B cell (primary cell): ENCODE measurements around the gene TFG. TPM values are rescaled to one million over a fixed set of nuclear protein-coding genes. Genes with fewer than 3 reads are reported as not detected.

Experiments
- ATAC-seq: fragments of 200-7000 bp; cut with Tn5 transposase; one replicate; pipeline ENCODE4 v1.10.0; 2021; ENCODE audit warnings: low read depth, mild to moderate bottlenecking, moderate number of reproducible peaks, moderate library complexity
- CTCF ChIA-PET: fragments of 350-600 bp; sonication (Branson Sonifier 250); formaldehyde crosslinking; loops from one replicate; lab custom pipeline; 2021; ENCODE audit warnings: antibody characterized with exemption, inconsistent platforms; lab: Charles Lee
- POLR2A ChIA-PET: fragments of 350-600 bp; sonication (Branson Sonifier 250); formaldehyde crosslinking; loops from one replicate; lab custom pipeline; 2021; ENCODE audit warnings: antibody characterized with exemption; lab: Charles Lee
- DNase-seq: peaks from one replicate; pipeline ENCODE4 v3.0.0; 2013
- H2AFZ ChIP-seq: 2 replicates; pipeline ENCODE4 v1.6.1; 2012; ENCODE audit warnings: mild to moderate bottlenecking, low read depth, low read length; ENCODE audit not compliant: insufficient read depth, poor library complexity, severe bottlenecking
- H3K27ac ChIP-seq, 2 donors: 1 replicate in 1 of 2; 2 replicates in 1 of 2; pipeline ENCODE4 v1.5.1; 2012 to 2013; ENCODE audit warnings: low read length in 2 of 2, mild to moderate bottlenecking in 2 of 2, moderate library complexity in 1 of 2
- H3K27me3 ChIP-seq, 4 experiments: fragments of 200-600 bp in 1 of 4; sonication (generic) in 1 of 4; replicated peaks in 1 of 4; 1 replicate in 2 of 4; 2 replicates in 2 of 4; pipeline versions ENCODE4 v1.6.1 to v1.7.0; 2013 to 2016; ENCODE audit warnings: low read length in 3 of 4, mild to moderate bottlenecking in 2 of 4, mixed read lengths in 1 of 4, moderate library complexity in 1 of 4; ENCODE audit not compliant: insufficient read depth in 4 of 4, control insufficient read depth in 3 of 4; ENCODE audit errors: control extremely low read depth in 1 of 4
- H3K36me3 ChIP-seq, 2 experiments: replicated peaks in 1 of 2; 1 replicate in 1 of 2; 2 replicates in 1 of 2; pipeline versions ENCODE4 v1.6.1 to v1.7.1; 2013; ENCODE audit warnings: low read length in 1 of 2; ENCODE audit not compliant: insufficient read depth in 2 of 2, control insufficient read depth in 1 of 2; ENCODE audit errors: control extremely low read depth in 1 of 2, extremely low read depth in 1 of 2
- H3K4me1 ChIP-seq, 2 donors: fragments of 200-600 bp in 1 of 2; sonication (generic) in 1 of 2; 1 replicate in 1 of 2; 2 replicates in 1 of 2; pipeline versions ENCODE4 v1.5.1 to v1.6.1; 2013 to 2017; ENCODE audit warnings: low read length in 2 of 2; ENCODE audit not compliant: control insufficient read depth in 2 of 2, insufficient read depth in 2 of 2
- H3K4me2 ChIP-seq: replicated peaks from 2 replicates; pipeline ENCODE3; 2012; ENCODE audit warnings: mild to moderate bottlenecking, low read depth, low read length; ENCODE audit not compliant: poor library complexity, severe bottlenecking
- H3K4me3 ChIP-seq, 5 experiments: fragments of 200-600 bp in 1 of 5; sonication (generic) in 1 of 5; 1 replicate in 3 of 5; 2 replicates in 2 of 5; pipeline versions ENCODE4 v1.5.1 to v1.7.0; 2011 to 2016; ENCODE audit warnings: low read length in 4 of 5, mild to moderate bottlenecking in 4 of 5, low read depth in 2 of 5, control low read depth in 1 of 5, moderate library complexity in 1 of 5; ENCODE audit not compliant: insufficient read depth in 1 of 5; ENCODE audit errors: control extremely low read depth in 1 of 5, extremely low read depth in 1 of 5
- H3K79me2 ChIP-seq: fragments of 200-600 bp; sonication (generic); one replicate; pipeline ENCODE4 v1.6.0; 2016; ENCODE audit warnings: low read length; ENCODE audit not compliant: control insufficient read depth, insufficient read depth
- H3K9ac ChIP-seq: fragments of 200-600 bp; sonication (generic); 2 replicates; pipeline ENCODE4 v1.6.1; 2017; ENCODE audit warnings: mild to moderate bottlenecking, low read length, moderate library complexity
- H3K9me3 ChIP-seq, 3 donors: one replicate each; pipeline versions ENCODE4 v1.6.1 to v1.7.1; 2013; ENCODE audit warnings: low read length in 2 of 3; ENCODE audit not compliant: control insufficient read depth in 2 of 3, insufficient read depth in 1 of 3; ENCODE audit errors: control extremely low read depth in 1 of 3
- H4K20me1 ChIP-seq: 2 replicates; pipeline ENCODE4 v1.6.0; 2012; ENCODE audit warnings: mild to moderate bottlenecking, low read length; ENCODE audit not compliant: insufficient read depth, control insufficient read depth, poor library complexity, severe bottlenecking
- H3K27ac Mint-ChIP-seq: one replicate; pipeline ENCODE4 v1.8.0; 2021; ENCODE audit warnings: mixed read lengths
- H3K27me3 Mint-ChIP-seq: one replicate; pipeline ENCODE4 v1.8.0; 2021; ENCODE audit warnings: mixed read lengths
- H3K4me1 Mint-ChIP-seq: one replicate; pipeline ENCODE4 v1.8.0; 2021; ENCODE audit warnings: mixed read lengths
- H3K4me3 Mint-ChIP-seq: one replicate; pipeline ENCODE4 v1.8.0; 2021; ENCODE audit warnings: mixed read lengths
- H3K9me3 Mint-ChIP-seq: one replicate; pipeline ENCODE4 v1.8.0; 2022; ENCODE audit warnings: mixed read lengths; ENCODE audit not compliant: insufficient read depth
- EZH2 ChIP-seq: IDR thresholded peaks from 2 replicates; pipeline ENCODE4 v1.6.1; 2012; ENCODE audit warnings: borderline replicate concordance, low read depth, mild to moderate bottlenecking, moderate library complexity, low read length; ENCODE audit not compliant: insufficient read depth, poor library complexity, severe bottlenecking
- WGBS: methylation state at CpG from one replicate; pipeline ENCODE4 v1.1.5; 2013; ENCODE audit warnings: missing lambda C conversion rate; ENCODE audit not compliant: insufficient coverage; 5-methylcytosine and 5-hydroxymethylcytosine counted together
- intact Hi-C: fragments of 100-400 bp; cut with micrococcal nuclease; formaldehyde crosslinking; loops from one replicate; pipeline ENCODE4 v1.10.0; 2022
- polyA plus RNA-seq: library from polyadenylated mRNA; depleted of rRNA; stranded (reverse); fragments of >200 nt; gene quantifications from 2 replicates; pipeline ENCODE4 v1.2.3, GENCODE V29; 2012
- total RNA-seq, 2 donors: library from RNA; stranded (reverse); fragments of 120-200 nt in 1 of 2; gene quantifications; 1 replicate in 1 of 2; 2 replicates in 1 of 2; pipeline versions ENCODE4 v1.2.3 to v1.2.4, GENCODE V29; 2013 to 2022
- TF ChIP-seq, protein P1 (sequence below): fragments of 200-600 bp; IDR thresholded peaks from one replicate; pipeline ENCODE4 v1.8.0; 2022; ENCODE audit warnings: antibody characterized with exemption, mild to moderate bottlenecking

TFG gene
- total and polyA plus RNA-seq, 2 donors (not counting 1 experiment from before 2014, with no cell fraction given) = 40.3 to 44.0 TPM

GRCh38 chr3:100769693-100770092 lies 60.4 kb downstream of the TFG start:
- 84% methylated on average over 3 of the region's 3 CpGs for WGBS

DNA sequence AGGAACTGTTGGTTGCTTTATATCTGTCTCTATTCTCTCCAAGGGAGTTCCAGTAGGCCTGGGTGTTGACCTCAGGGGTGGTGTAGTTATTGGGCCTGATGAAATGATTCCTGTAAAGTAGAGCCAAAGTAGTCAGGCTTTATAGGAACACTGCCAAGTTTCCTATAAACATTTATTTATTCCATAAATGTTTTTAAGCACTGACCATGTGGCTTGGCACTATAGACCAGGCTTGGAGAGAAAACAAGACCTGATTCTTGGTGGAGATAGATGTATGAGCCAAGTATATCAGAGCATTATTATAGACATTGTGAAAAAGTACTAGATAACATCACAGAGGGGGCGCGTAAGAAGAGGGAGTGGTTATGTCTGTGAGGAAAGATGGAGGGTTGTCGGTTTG lies 65.9 kb downstream of the TFG start:
- H3K9me3 Mint-ChIP-seq = peaks cover 3% of the 10 kb centered on the region
- no peak overlapping the region for H3K4me2 ChIP-seq
- DNase-seq (no peak), ATAC-seq (no peak)
- peaks cover 2% of the 10 kb centered on the region for H3K27me3 Mint-ChIP-seq
- H3K27ac ChIP-seq = no peak overlapping the region
- CTCF ChIA-PET = no interaction called here
- TF ChIP-seq, protein P1, sequence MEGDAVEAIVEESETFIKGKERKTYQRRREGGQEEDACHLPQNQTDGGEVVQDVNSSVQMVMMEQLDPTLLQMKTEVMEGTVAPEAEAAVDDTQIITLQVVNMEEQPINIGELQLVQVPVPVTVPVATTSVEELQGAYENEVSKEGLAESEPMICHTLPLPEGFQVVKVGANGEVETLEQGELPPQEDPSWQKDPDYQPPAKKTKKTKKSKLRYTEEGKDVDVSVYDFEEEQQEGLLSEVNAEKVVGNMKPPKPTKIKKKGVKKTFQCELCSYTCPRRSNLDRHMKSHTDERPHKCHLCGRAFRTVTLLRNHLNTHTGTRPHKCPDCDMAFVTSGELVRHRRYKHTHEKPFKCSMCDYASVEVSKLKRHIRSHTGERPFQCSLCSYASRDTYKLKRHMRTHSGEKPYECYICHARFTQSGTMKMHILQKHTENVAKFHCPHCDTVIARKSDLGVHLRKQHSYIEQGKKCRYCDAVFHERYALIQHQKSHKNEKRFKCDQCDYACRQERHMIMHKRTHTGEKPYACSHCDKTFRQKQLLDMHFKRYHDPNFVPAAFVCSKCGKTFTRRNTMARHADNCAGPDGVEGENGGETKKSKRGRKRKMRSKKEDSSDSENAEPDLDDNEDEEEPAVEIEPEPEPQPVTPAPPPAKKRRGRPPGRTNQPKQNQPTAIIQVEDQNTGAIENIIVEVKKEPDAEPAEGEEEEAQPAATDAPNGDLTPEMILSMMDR = no peak
- TF ChIP-seq EZH2 = no peak
- H2AFZ ChIP-seq = no peak overlapping the region
- no peaks in the 10 kb centered on the region for H3K79me2 ChIP-seq
- no peak overlapping the region for H3K4me3 ChIP-seq
- H3K4me1 ChIP-seq = no peaks in the 10 kb centered on the region
- POLR2A ChIA-PET = no interaction called here
- H3K4me1 Mint-ChIP-seq = no peaks in the 10 kb centered on the region
- no peaks in the 10 kb centered on the region for H3K36me3 ChIP-seq
- H3K27me3 ChIP-seq = no peaks in the 10 kb centered on the region
- 100% methylated on average over 3 of the region's 3 CpGs for WGBS
- no peak overlapping the region for H3K27ac Mint-ChIP-seq
- intact Hi-C loops = no loop called here
- no peaks in the 10 kb centered on the region for H4K20me1 ChIP-seq
- no peak overlapping the region for H3K9ac ChIP-seq
- H3K9me3 ChIP-seq = no peaks in the 10 kb centered on the region
- no peak overlapping the region for H3K4me3 Mint-ChIP-seq

More at GRCh38 chr3:100769693-100770092, 60.4 kb downstream of the TFG start:
- H2AFZ ChIP-seq = no peak overlapping the region
- H3K4me3 ChIP-seq = no peak overlapping the region
- Mint-ChIP-seq H3K9me3 (peaks cover 3% of the 10 kb centered on the region), H3K27ac (no peak overlapping the region), H3K27me3 (peaks cover 4% of the 10 kb centered on the region), H3K4me3 (no peak overlapping the region), H3K4me1 (no peaks in the 10 kb centered on the region)
- no peaks in the 10 kb centered on the region for H3K36me3 ChIP-seq
- intact Hi-C loops = no loop called here
- H3K27me3 ChIP-seq = no peaks in the 10 kb centered on the region
- no peak overlapping the region for H3K9ac ChIP-seq
- DNase-seq = no peak
- H3K4me2 ChIP-seq = no peak overlapping the region
- H3K79me2 ChIP-seq = no peaks in the 10 kb centered on the region
- TF ChIP-seq, protein P1 = no peak
- H3K27ac ChIP-seq = no peak overlapping the region
- CTCF ChIA-PET = no interaction called here
- no peak for ATAC-seq
- POLR2A ChIA-PET = no interaction called here
- no peaks in the 10 kb centered on the region for H4K20me1 ChIP-seq
- H3K4me1 ChIP-seq = no peaks in the 10 kb centered on the region
- no peaks in the 10 kb centered on the region for H3K9me3 ChIP-seq
